Measurements from ENCODE around the gene DNM3. TPM values are rescaled to one million over a fixed set of nuclear protein-coding genes. Genes with fewer than 3 reads are reported as not detected.

DNM3 gene
- total and polyA plus RNA-seq, 2 of the 8 experiments (the other 6 are each of a cell fraction or from before 2014, with no cell fraction given): 2.0 to 8.5 TPM

DNA sequence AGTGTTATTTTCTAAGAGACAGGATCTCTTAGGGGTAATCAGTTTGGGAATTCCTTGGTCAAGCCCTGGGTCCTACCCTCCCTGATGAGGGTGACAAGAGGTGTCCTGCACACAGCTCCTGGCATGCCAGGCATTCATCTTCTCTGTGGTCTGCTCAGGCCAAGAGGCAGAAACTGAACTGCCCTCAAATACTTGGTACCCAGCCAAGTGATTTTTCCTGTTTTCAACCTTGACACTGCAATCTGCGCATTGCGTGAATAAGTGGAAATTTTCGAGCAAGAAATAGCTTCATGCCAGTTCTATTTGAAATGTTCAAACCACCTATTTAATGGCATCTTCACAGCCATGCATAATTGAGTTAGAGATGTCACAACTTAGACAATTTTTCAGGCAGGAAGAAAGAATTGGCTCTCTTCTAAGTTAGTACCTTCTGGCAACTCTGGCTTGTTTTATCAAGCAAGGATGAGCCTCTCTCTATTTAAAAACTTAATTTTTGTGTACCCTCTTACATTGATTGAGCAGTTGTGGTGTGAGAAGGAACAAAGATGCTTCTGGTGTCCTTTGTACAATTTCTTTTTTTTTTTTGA is 27.0 kb downstream of the DNM3 start:
- Histone ChIP-seq H3K9ac (replicated peaks in 1 of 4; ENCODE audit: extremely low read depth in 1 of 4, low read depth in 3 of 4, low read length in 3 of 4) (no peak overlapping the region), H3K79me1 (ENCODE audit: low read depth, low read length) (no peaks in the 10 kb centered on the region), H2BK20ac (ENCODE audit: low read length) (no peak overlapping the region), H3K36me3 (ENCODE audit: control insufficient read depth in 2 of 4, insufficient read depth in 4 of 4, low read length in 3 of 4) (no peaks in the 10 kb centered on the region), H2BK15ac (ENCODE audit: low read length) (no peak overlapping the region), H2BK12ac (ENCODE audit: low read depth, low read length) (no peak overlapping the region), H4K5ac (ENCODE audit: insufficient read length, low read depth, low read length) (no peak overlapping the region), H3K4me1 (replicated peaks in 1 of 4; ENCODE audit: control insufficient read depth in 3 of 4, insufficient read depth in 4 of 4, low read length in 3 of 4) (peaks cover 0 to 2% (median under 1%) of the 10 kb centered on the region in 4 experiments; a peak in 2 of 7 replicates), H2AFZ (ENCODE audit: low read length) (no peak overlapping the region), H3K4me2 (ENCODE audit: insufficient read depth in 1 of 2, low read depth in 2 of 2, low read length in 2 of 2) (no peak overlapping the region), H3K18ac (ENCODE audit: extremely low read depth, low read length) (no peak overlapping the region), H3K23me2 (ENCODE audit: low read depth, low read length) (no peaks in the 10 kb centered on the region), H4K8ac (ENCODE audit: extremely low read depth, insufficient read depth, low read length) (no peak overlapping the region), H3K4ac (replicated peaks; ENCODE audit: insufficient read length, low read depth, low read length) (no peak overlapping the region), H4K20me1 (replicated peaks in 1 of 2; ENCODE audit: control insufficient read depth in 1 of 2, insufficient read depth in 2 of 2, low read length in 2 of 2) (no peaks in the 10 kb centered on the region), H4K91ac (replicated peaks; ENCODE audit: insufficient read length, low read length) (no peak overlapping the region), H3K27me3 (replicated peaks in 1 of 4; ENCODE audit: control insufficient read depth in 3 of 4, extremely low read depth in 1 of 4, insufficient read depth in 3 of 4, low read length in 3 of 4) (no peaks in the 10 kb centered on the region), H3K14ac (ENCODE audit: insufficient read length) (no peak overlapping the region), H3K9me3 (ENCODE audit: insufficient read depth in 2 of 2, low read depth in 1 of 2, low read length in 1 of 2) (no peaks in the 10 kb centered on the region), H2BK5ac (ENCODE audit: low read depth, low read length) (no peak overlapping the region), H3K27ac (ENCODE audit: low read depth, low read length) (no peak overlapping the region), H2BK120ac (replicated peaks; ENCODE audit: low read depth, low read length) (no peak overlapping the region), H3K23ac (ENCODE audit: insufficient read length) (no peak overlapping the region), H2AK5ac (ENCODE audit: low read depth, low read length) (no peak overlapping the region), H3K4me3 (ENCODE audit: extremely low read depth in 1 of 4, insufficient read depth in 2 of 4, low read depth in 3 of 4, low read length in 4 of 4) (no peak overlapping the region), H3K56ac (replicated peaks; ENCODE audit: insufficient read length, low read depth, low read length) (no peak overlapping the region), H3K79me2 (ENCODE audit: control insufficient read depth in 1 of 2, insufficient read depth in 2 of 2, low read length in 2 of 2) (no peaks in the 10 kb centered on the region)
- no peak for FAIRE-seq
- WGBS, 2 experiments (ENCODE audit: extremely low coverage in 1 of 2, insufficient coverage in 1 of 2, insufficient read length in 1 of 2, insufficient replicate concordance in 2 of 2, low coverage in 1 of 2, low lambda C conversion rate in 2 of 2, missing lambda C conversion rate in 1 of 2): 78% methylated on average over 3 of the region's 3 CpGs; no CpG with 5 or more reads in 1 of the 2 experiments
- POLR2A ChIA-PET (ENCODE audit: partially characterized antibody): interaction anchor here (1.0 kb wide), 1 partner anchor 68 kb away, joined by 3 read pairs; no protein-coding TSS in a partner anchor
- no peak for DNase-seq (ENCODE audit: low read depth in 1 of 2, low spot score in 2 of 2)
- CTCF ChIA-PET (ENCODE audit: partially characterized antibody): interaction anchor here (0.7 to 1.4 kb wide), 4 partner anchors 10 to 100 kb away, joined by 3 to 4 read pairs (median 3); no protein-coding TSS in a partner anchor
- no peak for TF ChIP-seq PHF8 (conservative IDR thresholded peaks at IDR 0.05; ENCODE audit: low read depth, low read length)
- TF ChIP-seq, protein P1, sequence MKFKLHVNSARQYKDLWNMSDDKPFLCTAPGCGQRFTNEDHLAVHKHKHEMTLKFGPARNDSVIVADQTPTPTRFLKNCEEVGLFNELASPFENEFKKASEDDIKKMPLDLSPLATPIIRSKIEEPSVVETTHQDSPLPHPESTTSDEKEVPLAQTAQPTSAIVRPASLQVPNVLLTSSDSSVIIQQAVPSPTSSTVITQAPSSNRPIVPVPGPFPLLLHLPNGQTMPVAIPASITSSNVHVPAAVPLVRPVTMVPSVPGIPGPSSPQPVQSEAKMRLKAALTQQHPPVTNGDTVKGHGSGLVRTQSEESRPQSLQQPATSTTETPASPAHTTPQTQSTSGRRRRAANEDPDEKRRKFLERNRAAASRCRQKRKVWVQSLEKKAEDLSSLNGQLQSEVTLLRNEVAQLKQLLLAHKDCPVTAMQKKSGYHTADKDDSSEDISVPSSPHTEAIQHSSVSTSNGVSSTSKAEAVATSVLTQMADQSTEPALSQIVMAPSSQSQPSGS (IDR thresholded peaks at IDR 0.05; ENCODE audit: low read length): no peak
- no peak for TF ChIP-seq SIN3A (conservative IDR thresholded peaks at IDR 0.05 in 1 of 2, IDR thresholded peaks at IDR 0.05 in 1 of 2; ENCODE audit: low read depth in 1 of 2, low read length in 2 of 2)

Data from H1 (cell line).